K562 (cell line): Measurements from ENCODE around the gene DCLK2. TPM values are rescaled to one million over a fixed set of nuclear protein-coding genes. Genes with fewer than 3 reads are reported as not detected.

ENCODE experiments used
- ATAC-seq: fragments of 200-7000 bp; cut with Tn5 transposase; 3 replicates; pipeline ENCODE4 v1.9.1; 2020; ENCODE audit warnings: moderate library complexity
- BruUV-seq: library from RNA; stranded (reverse); fragments of 400-500 nt; replicated peaks from 2 replicates; lab custom pipeline; 2021; lab: Mats Ljungman, UMichigan
- CTCF ChIA-PET: fragments of 300-600 bp; formaldehyde crosslinking; extraction: SDS; loops from one replicate; lab custom pipeline; 2021; ENCODE audit warnings: low intra/inter-chr PET ratio; lab: Yijun Ruan, JAX
- POLR2A ChIA-PET: fragments of 300-600, 350-650 bp; sonication (Branson Sonifier 250); formaldehyde crosslinking; extraction: SDS; loops from one replicate; lab custom pipeline; 2021; ENCODE audit warnings: antibody characterized with exemption, inconsistent platforms; lab: Yijun Ruan, JAX
- DNase-seq, 4 experiments: peaks; one replicate each; pipeline versions ENCODE4 v3.0.0 to v3.0.0-alpha.2; 2011 to 2018; ENCODE audit warnings: low spot score in 3 of 4, mixed read lengths in 3 of 4; ENCODE audit errors: extremely low read depth in 1 of 4
- FAIRE-seq: peaks from 2 replicates; lab custom pipeline; 2011; peaks lifted over from hg19 to GRCh38; lab: Jason Lieb, UNC
- H2AFZ ChIP-seq: 2 replicates; pipeline ENCODE4 v1.6.0; 2011; ENCODE audit warnings: low read depth, low read length, control low read depth, inconsistent platforms
- H3K27ac ChIP-seq: fragments of 200-600 bp; 3 replicates; pipeline ENCODE4 v1.8.0; 2011; ENCODE audit warnings: low read depth, mild to moderate bottlenecking, control low read depth, inconsistent platforms, low read length, moderate library complexity, mixed read lengths; ENCODE audit errors: extremely low read depth
- H3K27me3 ChIP-seq, 2 experiments: fragments of 300-600 bp in 1 of 2; 2 replicates in 1 of 2; 3 replicates in 1 of 2; pipeline versions ENCODE4 v1.6.0 to v1.8.0; 2011; ENCODE audit warnings: inconsistent platforms in 2 of 2, low read length in 2 of 2, mild to moderate bottlenecking in 1 of 2, mixed read lengths in 1 of 2, moderate library complexity in 1 of 2; ENCODE audit not compliant: control insufficient read depth in 2 of 2, insufficient read depth in 2 of 2
- H3K36me3 ChIP-seq: fragments of 300-600 bp; 3 replicates; pipeline ENCODE4 v1.8.0; 2011; ENCODE audit warnings: mild to moderate bottlenecking, low read length, inconsistent platforms; ENCODE audit not compliant: control insufficient read depth, insufficient read depth
- H3K4me1 ChIP-seq, 2 experiments: fragments of 200-600 bp in 1 of 2; replicated peaks in 1 of 2; 2 replicates in 1 of 2; 3 replicates in 1 of 2; pipeline versions ENCODE4 v1.5.1 to v1.8.0; 2011; ENCODE audit warnings: inconsistent platforms in 2 of 2, low read length in 2 of 2, mild to moderate bottlenecking in 1 of 2, mixed read lengths in 1 of 2, moderate library complexity in 1 of 2; ENCODE audit not compliant: control insufficient read depth in 2 of 2, insufficient read depth in 2 of 2
- H3K4me2 ChIP-seq: 2 replicates; pipeline ENCODE4 v1.6.1; 2011; ENCODE audit warnings: low read length, control low read depth, inconsistent platforms, mixed read lengths; ENCODE audit not compliant: insufficient read depth
- H3K4me3 ChIP-seq: fragments of 200-600 bp; sonication (generic), shearing (Covaris generic); 2 replicates; pipeline ENCODE4 v1.5.1; 2016; ENCODE audit warnings: control low read depth, inconsistent platforms
- H3K79me2 ChIP-seq: fragments of 200-600 bp; 3 replicates; pipeline ENCODE4 v1.8.0; 2011; ENCODE audit warnings: low read length, inconsistent platforms; ENCODE audit not compliant: control insufficient read depth, insufficient read depth
- H3K9ac ChIP-seq, 2 experiments: 2 replicates each; pipeline versions ENCODE4 v1.6.0 to v1.6.1; 2011; ENCODE audit warnings: low read depth in 2 of 2, low read length in 2 of 2, control low read depth in 1 of 2, inconsistent platforms in 1 of 2, mild to moderate bottlenecking in 1 of 2, mixed read lengths in 1 of 2; ENCODE audit not compliant: insufficient read depth in 1 of 2
- H3K9me1 ChIP-seq: one replicate; pipeline ENCODE4 v1.6.0; 2011; ENCODE audit warnings: inconsistent platforms, mild to moderate bottlenecking, low read length, moderate library complexity; ENCODE audit not compliant: control insufficient read depth, insufficient read depth
- H3K9me3 ChIP-seq: replicated peaks from 2 replicates; pipeline ENCODE4 v1.5.1; 2011; ENCODE audit warnings: low read depth, low read length, inconsistent platforms; ENCODE audit not compliant: control insufficient read depth, insufficient read depth
- H4K20me1 ChIP-seq: replicated peaks from 2 replicates; pipeline ENCODE4 v1.6.1; 2011; ENCODE audit warnings: low read length, inconsistent platforms, mixed read lengths; ENCODE audit not compliant: control insufficient read depth, insufficient read depth
- ARID3A ChIP-seq: IDR thresholded peaks from 2 replicates; pipeline ENCODE4 v1.6.1; 2012; ENCODE audit warnings: low read depth, low read length, improper control_type of control experiment, borderline replicate concordance
- BCLAF1 ChIP-seq, 2 experiments: fragments of 450-650 bp in 1 of 2; IDR thresholded peaks; 2 replicates each; pipeline ENCODE4 v1.6.1; 2011 to 2017; ENCODE audit warnings: low read depth in 2 of 2, antibody characterized with exemption in 1 of 2, borderline replicate concordance in 1 of 2, low read length in 1 of 2, mild to moderate bottlenecking in 1 of 2, mixed read lengths in 1 of 2; ENCODE audit not compliant: control insufficient read depth in 1 of 2
- ETV1 ChIP-seq: fragments of 450-650 bp; conservative IDR thresholded peaks from 2 replicates; pipeline ENCODE4 v1.6.1; 2016; ENCODE audit warnings: missing genetic modification characterization, control low read depth, low read depth, missing compliant biosample characterization
- FIP1L1 ChIP-seq: fragments of 200-400 bp; formaldehyde crosslinking; IDR thresholded peaks from 2 replicates; pipeline ENCODE4 v1.6.1; 2018; ENCODE audit warnings: mild to moderate bottlenecking, low read depth, low read length; ENCODE audit not compliant: poor library complexity, severe bottlenecking
- FOXA3 ChIP-seq, 2 experiments: fragments of 450-650 bp in 1 of 2; sonication (generic) in 1 of 2; formaldehyde crosslinking; IDR thresholded peaks in 1 of 2; conservative IDR thresholded peaks in 1 of 2; 2 replicates each; pipeline versions ENCODE4 v1.4.0 to v1.8.0; 2020 to 2022; ENCODE audit warnings: mild to moderate bottlenecking in 2 of 2, missing genetic modification reagents in 1 of 2
- FOXK1 ChIP-seq: sonication (generic); formaldehyde crosslinking; IDR thresholded peaks from 2 replicates; pipeline ENCODE4 v1.8.0; 2022; ENCODE audit warnings: missing genetic modification reagents, mild to moderate bottlenecking, borderline replicate concordance
- HDAC2 ChIP-seq: fragments of 450-650 bp; IDR thresholded peaks from 2 replicates; pipeline ENCODE4 v1.6.1; 2016; ENCODE audit warnings: mild to moderate bottlenecking
- NEUROD1 ChIP-seq: fragments of 150-350 bp; IDR thresholded peaks from 2 replicates; pipeline ENCODE4 v1.6.1; 2014; ENCODE audit warnings: borderline replicate concordance, low read length, low read depth; ENCODE audit not compliant: partially characterized antibody
- RHOXF2B ChIP-seq: fragments of 250-450 bp; sonication (Bioruptor Pico); conservative IDR thresholded peaks from 2 replicates; pipeline ENCODE4 v1.5.1; 2021
- SMAD1 ChIP-seq: fragments of 150-350 bp; IDR thresholded peaks from 2 replicates; pipeline ENCODE4 v1.6.1; 2014; ENCODE audit warnings: low read length, low read depth; ENCODE audit not compliant: partially characterized antibody
- SNRNP70 ChIP-seq: fragments of 200-400 bp; formaldehyde crosslinking; optimal IDR thresholded peaks from 2 replicates; pipeline ENCODE3; 2017; ENCODE audit warnings: low read depth, low read length
- SOX6 ChIP-seq: fragments of 450-650 bp; IDR thresholded peaks from 2 replicates; pipeline ENCODE4 v1.6.1; 2014; ENCODE audit warnings: mild to moderate bottlenecking
- SRSF3 ChIP-seq: fragments of 200-400 bp; formaldehyde crosslinking; IDR thresholded peaks from 2 replicates; pipeline ENCODE4 v1.6.1; 2016; ENCODE audit warnings: mild to moderate bottlenecking, low read length, moderate library complexity; ENCODE audit not compliant: insufficient read depth
- TEAD1 ChIP-seq, 2 experiments: fragments of 450-650 bp in 1 of 2; sonication (generic) in 1 of 2; formaldehyde crosslinking; IDR thresholded peaks; 2 replicates each; pipeline versions ENCODE4 v1.4.0 to v1.8.0; 2020 to 2022; ENCODE audit warnings: mild to moderate bottlenecking in 2 of 2, missing genetic modification reagents in 1 of 2
- THAP7 ChIP-seq: fragments of 250-450 bp; sonication (Bioruptor Pico); IDR thresholded peaks from 2 replicates; pipeline ENCODE4 v1.5.0; 2021
- ZC3H11A ChIP-seq: IDR thresholded peaks from 2 replicates; pipeline ENCODE4 v1.6.1; 2012; ENCODE audit warnings: low read depth, low read length, improper control_type of control experiment
- ZNF324 ChIP-seq: fragments of 250-450 bp; sonication (Bioruptor Pico); IDR thresholded peaks from 2 replicates; pipeline ENCODE4 v1.4.0; 2020; ENCODE audit warnings: mild to moderate bottlenecking
- WGBS: fragments of 100-300 bp; shearing (Covaris generic); methylation state at CpG from one replicate; pipeline ENCODE4 v1.1.6; 2016; ENCODE audit warnings: low coverage, mixed read lengths; ENCODE audit not compliant: insufficient coverage; ENCODE audit errors: missing lambda C conversion rate; 5-methylcytosine and 5-hydroxymethylcytosine counted together
- in situ Hi-C: fragments of 300-500 bp; cut with MboI; formaldehyde crosslinking; loops from 4 replicates; pipeline ENCODE4 v1.15.0; 2018; ENCODE audit warnings: inconsistent platforms, mixed read lengths
- intact Hi-C: fragments of 100-400 bp; cut with micrococcal nuclease; formaldehyde crosslinking; loops from 2 replicates; pipeline ENCODE4 v1.14.2; 2022
- polyA plus RNA-seq, 8 experiments: library from polyadenylated mRNA; depleted of rRNA in 4 of 8; stranded (reverse) in 5 of 8; unstranded in 3 of 8; fragments of >200 nt; fragmentation: Nextera tagmentation in 2 of 8; fragmentation: Illumina TruSeq in 1 of 8; extraction: Ambion mirVana in 2 of 8; extraction: Trizol in 1 of 8; gene quantifications; 2 replicates each; pipeline versions ENCODE4 v1.2.1 to v1.2.3, GENCODE V29; 2011 to 2014; ENCODE audit warnings: inconsistent platforms in 1 of 8, missing spikeins in 1 of 8
- total RNA-seq, 7 experiments: library from RNA; depleted of rRNA in 6 of 7; stranded (reverse); fragments of >200 nt in 6 of 7; fragmentation: Illumina TruSeq in 2 of 7; extraction: Trizol in 2 of 7; gene quantifications; 2 replicates each; pipeline versions ENCODE4 v1.2.1 to v1.2.3, GENCODE V29; 2011 to 2021; ENCODE audit warnings: low replicate concordance in 1 of 7

DCLK2 gene
- total and polyA plus RNA-seq, 9 of the 15 experiments (the other 6 are each of a cell fraction or from before 2014, with no cell fraction given) = not detected

GRCh38 chr4:150206954-150207353, 128.7 kb downstream of the DCLK2 start:
- H3K4me3 ChIP-seq = no peak overlapping the region
- no peak for ATAC-seq
- no peak for TF ChIP-seq HDAC2
- TF ChIP-seq FOXK1 (CRISPR knock-in tag) = no peak
- TF ChIP-seq ZNF324 (CRISPR knock-in tag) = no peak
- no peak for TF ChIP-seq TEAD1 (CRISPR knock-in tag; IDR thresholded peaks at IDR 0.05)
- TF ChIP-seq SMAD1 = no peak
- TF ChIP-seq SRSF3 = no peak
- TF ChIP-seq BCLAF1 (IDR thresholded peaks at IDR 0.05; ENCODE audit: borderline replicate concordance in 1 of 2, control insufficient read depth in 1 of 2, low read depth in 2 of 2, low read length in 1 of 2) = no peak
- no peak for TF ChIP-seq FIP1L1
- no peak for TF ChIP-seq SOX6
- TF ChIP-seq RHOXF2B (CRISPR knock-in tag) = no peak
- TF ChIP-seq FOXA3 (CRISPR knock-in tag; conservative IDR thresholded peaks at IDR 0.05 in 1 of 2, IDR thresholded peaks at IDR 0.05 in 1 of 2) = no peak
- no peak for TF ChIP-seq NEUROD1
- TF ChIP-seq ZC3H11A = no peak
- no peak for TF ChIP-seq THAP7 (CRISPR knock-in tag)
- no peak for TF ChIP-seq SNRNP70
- TF ChIP-seq ETV1 = no peak
- TF ChIP-seq ARID3A = no peak
- no peak overlapping the region for H3K9ac ChIP-seq
- intact Hi-C loops = loop anchor here (5.0 kb wide), 1 partner anchor 195 kb away; no protein-coding TSS in a partner anchor
- no peak overlapping the region for H3K4me2 ChIP-seq
- no peak for FAIRE-seq
- no peak overlapping the region for H3K27ac ChIP-seq
- no peak overlapping the region for H2AFZ ChIP-seq
- peaks cover 0 to 6% of the 10 kb centered on the region in 2 experiments; a peak in 3 of 5 replicates for H3K27me3 ChIP-seq
- in situ Hi-C loops = loop anchor here (25.0 kb wide), 1 partner anchor 220 kb away; no protein-coding TSS in a partner anchor
- H4K20me1 ChIP-seq = no peaks in the 10 kb centered on the region
- DNase-seq = no peak
- no TSS peak for BruUV-seq
- no peaks in the 10 kb centered on the region for H3K4me1 ChIP-seq
- POLR2A ChIA-PET = no interaction called here
- CTCF ChIA-PET = no interaction called here
- no peaks in the 10 kb centered on the region for H3K9me3 ChIP-seq
- no peaks in the 10 kb centered on the region for H3K36me3 ChIP-seq
- no peaks in the 10 kb centered on the region for H3K79me2 ChIP-seq
- no peaks in the 10 kb centered on the region for H3K9me1 ChIP-seq
- WGBS = 5% methylated on average over 4 of the region's 4 CpGs
